LoVo (cell line): ENCODE results near the gene KPNB1.

Experiments used
- DNase-seq: peaks from one replicate; pipeline ENCODE4 v3.0.0-alpha.2; 2016; ENCODE audit warnings: low spot score

Gene KPNB1

GRCh38 chr17:47728214-47728877 lies 78.6 kb downstream of the KPNB1 start:
- no peak for DNase-seq

GRCh38 chr17:47729476-47729875 lies 79.8 kb downstream of the KPNB1 start:
- no peak for DNase-seq

- DNase-seq = no peak
Observed at GRCh38 chr17:47730681-47731080, 81.0 kb downstream of the KPNB1 start.

- DNase-seq = no peak
Observed at GRCh38 chr17:47731396-47731795, 81.7 kb downstream of the KPNB1 start.

GRCh38 chr17:47732399-47733046 lies 82.8 kb downstream of the KPNB1 start:
- DNase-seq = no peak

GRCh38 chr17:47733047-47733673 lies 83.4 kb downstream of the KPNB1 start, which contains the start of gene TBX21:
TSS of gene TBX21 (plus strand) at chr17:47733236. CDS start at chr17:47733455, 219 bp downstream.
- DNase-seq = peak; percentile 13

- DNase-seq = no peak
Observed at GRCh38 chr17:47733674-47734410, 84.1 kb downstream of the KPNB1 start.

- DNase-seq = no peak
Observed at GRCh38 chr17:47735139-47735464, 85.4 kb downstream of the KPNB1 start.
